Endothelial cell of umbilical vein (primary cell): ENCODE measurements around the gene LITAF. TPM values are rescaled to one million over a fixed set of nuclear protein-coding genes. Genes with fewer than 3 reads are reported as not detected.

ENCODE experiments used
- BruUV-seq: library from RNA; stranded (reverse); fragments of 400-500 nt; replicated peaks from 2 replicates; lab custom pipeline; 2021; lab: Mats Ljungman, UMichigan
- CTCF ChIA-PET: fragments of 300-600, 350-600 bp; sonication (Branson Sonifier 250); formaldehyde crosslinking; loops from one replicate; lab custom pipeline; 2021; ENCODE audit warnings: antibody characterized with exemption, inconsistent platforms; lab: Charles Lee
- POLR2A ChIA-PET: fragments of 300-600, 350-600 bp; sonication (Branson Sonifier 250); formaldehyde crosslinking; loops from one replicate; lab custom pipeline; 2021; ENCODE audit warnings: antibody characterized with exemption, inconsistent platforms; lab: Charles Lee
- DNase-seq: peaks from one replicate; pipeline ENCODE4 v3.0.0-alpha.2; 2011; ENCODE audit warnings: low read depth, low spot score
- FAIRE-seq: peaks from 2 replicates; lab custom pipeline; 2011; peaks lifted over from hg19 to GRCh38; lab: Jason Lieb, UNC
- H2AFZ ChIP-seq: 2 replicates; pipeline ENCODE4 v1.6.0; 2012; ENCODE audit warnings: low read depth, low read length, control low read depth, inconsistent platforms
- H3K27ac ChIP-seq: 2 replicates; pipeline ENCODE4 v1.5.1; 2011; ENCODE audit warnings: low read depth, mild to moderate bottlenecking, control low read depth, low read length, moderate library complexity; ENCODE audit not compliant: insufficient read depth
- H3K27me3 ChIP-seq, 2 experiments: 2 replicates each; pipeline versions ENCODE4 v1.6.0 to v1.6.1; 2011; ENCODE audit warnings: low read length in 2 of 2, mixed read lengths in 1 of 2; ENCODE audit not compliant: control insufficient read depth in 2 of 2, insufficient read depth in 2 of 2
- H3K36me3 ChIP-seq, 2 experiments: 2 replicates in 1 of 2; 3 replicates in 1 of 2; pipeline ENCODE4 v1.5.1; 2011; ENCODE audit warnings: low read length in 2 of 2, mild to moderate bottlenecking in 1 of 2, moderate library complexity in 1 of 2; ENCODE audit not compliant: control insufficient read depth in 2 of 2, insufficient read depth in 2 of 2; ENCODE audit errors: extremely low read depth in 1 of 2
- H3K4me1 ChIP-seq: 3 replicates; pipeline ENCODE4 v1.5.1; 2011; ENCODE audit warnings: mild to moderate bottlenecking, low read length; ENCODE audit not compliant: control insufficient read depth, insufficient read depth; ENCODE audit errors: extremely low read depth
- H3K4me2 ChIP-seq: 2 replicates; pipeline ENCODE4 v1.6.1; 2011; ENCODE audit warnings: low read length, control low read depth, mixed read lengths; ENCODE audit not compliant: insufficient read depth
- H3K4me3 ChIP-seq, 3 experiments: fragments of 200-600 bp in 1 of 3; sonication (generic), shearing (Covaris generic) in 1 of 3; replicated peaks in 1 of 3; 2 replicates each; pipeline ENCODE4 v1.5.1; 2011 to 2016; ENCODE audit warnings: control low read depth in 3 of 3, low read length in 3 of 3, mild to moderate bottlenecking in 2 of 3, inconsistent platforms in 1 of 3, low read depth in 1 of 3, moderate library complexity in 1 of 3; ENCODE audit not compliant: insufficient read depth in 1 of 3
- H3K79me2 ChIP-seq: 2 replicates; pipeline ENCODE4 v1.6.0; 2012; ENCODE audit warnings: low read length, inconsistent platforms; ENCODE audit not compliant: control insufficient read depth, insufficient read depth
- H3K9ac ChIP-seq: replicated peaks from 2 replicates; pipeline ENCODE3; 2011; ENCODE audit warnings: low read length, control low read depth; ENCODE audit not compliant: insufficient read depth; ENCODE audit errors: extremely low read depth
- H3K9me1 ChIP-seq: replicated peaks from 3 replicates; pipeline ENCODE4 v1.6.0; 2011; ENCODE audit warnings: mild to moderate bottlenecking, low read length; ENCODE audit not compliant: control insufficient read depth, insufficient read depth; ENCODE audit errors: extremely low read depth
- H3K9me3 ChIP-seq: replicated peaks from 2 replicates; pipeline ENCODE4 v1.5.1; 2012; ENCODE audit warnings: low read length, inconsistent platforms; ENCODE audit not compliant: control insufficient read depth, insufficient read depth
- H4K20me1 ChIP-seq: replicated peaks from 2 replicates; pipeline ENCODE3; 2011; ENCODE audit warnings: mild to moderate bottlenecking, low read length; ENCODE audit not compliant: control insufficient read depth, insufficient read depth; ENCODE audit errors: extremely low read depth
- CTCF ChIP-seq, 2 donors: IDR thresholded peaks; 1 replicate in 1 of 2; 2 replicates in 1 of 2; pipeline ENCODE4 v1.5.1; 2011; ENCODE audit warnings: low read length in 2 of 2, mild to moderate bottlenecking in 2 of 2, moderate library complexity in 2 of 2, control low read depth in 1 of 2, inconsistent platforms in 1 of 2, low read depth in 1 of 2; ENCODE audit not compliant: insufficient read depth in 1 of 2; ENCODE audit errors: extremely low read depth in 1 of 2
- EZH2 ChIP-seq: IDR thresholded peaks from 2 replicates; pipeline ENCODE4 v1.6.1; 2012; ENCODE audit warnings: borderline replicate concordance, low read depth, mild to moderate bottlenecking, moderate library complexity, low read length, inconsistent platforms; ENCODE audit not compliant: severe bottlenecking
- FOS ChIP-seq: IDR thresholded peaks from 2 replicates; pipeline ENCODE4 v1.6.1; 2011; ENCODE audit warnings: mild to moderate bottlenecking, low read length, moderate library complexity, borderline replicate concordance; ENCODE audit not compliant: insufficient read depth
- GATA2 ChIP-seq: IDR thresholded peaks from 2 replicates; pipeline ENCODE4 v1.7.0; 2011; ENCODE audit warnings: low read depth, mild to moderate bottlenecking, moderate library complexity, mixed read lengths, low read length; ENCODE audit not compliant: insufficient read length, insufficient read depth
- JUN ChIP-seq: IDR thresholded peaks from 2 replicates; pipeline ENCODE4 v1.6.1; 2011; ENCODE audit warnings: borderline replicate concordance, low read depth; ENCODE audit not compliant: insufficient read length, insufficient read depth
- MAX ChIP-seq: IDR thresholded peaks from 2 replicates; pipeline ENCODE4 v1.6.1; 2011; ENCODE audit not compliant: insufficient read depth, insufficient read length
- MYC ChIP-seq: IDR thresholded peaks from one replicate; pipeline ENCODE4 v1.6.1; 2011; ENCODE audit warnings: mild to moderate bottlenecking, low read depth, low read length
- POLR2A ChIP-seq: IDR thresholded peaks from 2 replicates; pipeline ENCODE4 v1.6.1; 2012; ENCODE audit warnings: low read depth, mild to moderate bottlenecking, control low read depth, low read length
- POLR2AphosphoS5 ChIP-seq: IDR thresholded peaks from 2 replicates; pipeline ENCODE4 v1.6.1; 2012; ENCODE audit warnings: low read depth, mild to moderate bottlenecking, control low read depth, low read length, moderate library complexity; ENCODE audit not compliant: insufficient read depth
- dilution Hi-C: fragments of 300-500 bp; cut with MboI; formaldehyde crosslinking; loops from one replicate; pipeline ENCODE4 v1.15.0; 2019; ENCODE audit warnings: low sequenced_read_pairs; ENCODE audit not compliant: extremely low pct_ligation_motif_present
- intact Hi-C: fragments of 100-400 bp; cut with micrococcal nuclease; formaldehyde crosslinking; loops from one replicate; pipeline ENCODE4 v1.10.0; 2022
- polyA plus RNA-seq, 4 experiments: library from polyadenylated mRNA; depleted of rRNA in 3 of 4; stranded (reverse) in 3 of 4; unstranded in 1 of 4; fragments of >200 nt; gene quantifications; 2 replicates each; pipeline versions ENCODE4 v1.2.1 to v1.2.3, GENCODE V29; 2011 to 2012; ENCODE audit warnings: missing spikeins in 1 of 4
- total RNA-seq: library from RNA; stranded (reverse); gene quantifications from 2 replicates; pipeline ENCODE4 v1.2.3, GENCODE V29; 2021

Gene LITAF
- total and polyA plus RNA-seq, 2 donors (not counting 3 experiments of a cell fraction or from before 2014, with no cell fraction given): 15.2 to 27.2 TPM

GRCh38 chr16:11570806-11571205 is 15.9 kb downstream of the LITAF start:
- Histone ChIP-seq H3K4me3 (no peak overlapping the region), H3K9ac (no peak overlapping the region), H3K4me1 (no peaks in the 10 kb centered on the region), H3K36me3 (no peaks in the 10 kb centered on the region), H3K27me3 (no peaks in the 10 kb centered on the region), H3K79me2 (no peaks in the 10 kb centered on the region), H2AFZ (no peak overlapping the region), H3K27ac (no peak overlapping the region), H3K9me3 (no peaks in the 10 kb centered on the region), H3K9me1 (no peaks in the 10 kb centered on the region), H3K4me2 (no peak overlapping the region), H4K20me1 (no peaks in the 10 kb centered on the region)
- DNase-seq: no peak
- dilution Hi-C loops: no loop called here
- ChIA-PET POLR2A (no interaction called here), CTCF (interaction anchor here (0.6 to 1.1 kb wide), 3 partner anchors 34 to 72 kb away, joined by 3 to 4 read pairs (median 3); no protein-coding TSS in a partner anchor)
- TF ChIP-seq MAX (no peak), POLR2AphosphoS5 (no peak), JUN (no peak), POLR2A (no peak), FOS (no peak), MYC (no peak), EZH2 (no peak), GATA2 (no peak), CTCF (IDR thresholded peaks at IDR 0.05; ENCODE audit: extremely low read depth in 1 of 2, insufficient read depth in 1 of 2, low read depth in 1 of 2, low read length in 2 of 2) (no peak)
- no peak for FAIRE-seq
- BruUV-seq: no TSS peak
- intact Hi-C loops: no loop called here
